K562 (cell line): ENCODE measurements around the gene HLTF. TPM values are rescaled to one million over a fixed set of nuclear protein-coding genes. Genes with fewer than 3 reads are reported as not detected.
A peak's percentile ranks its signal among the peaks of the same experiment; 100 is the strongest.

Experiments
- ASH1L ChIP-seq: fragments of 450-650 bp; IDR thresholded peaks from 2 replicates; pipeline ENCODE4 v1.6.1; 2018; ENCODE audit warnings: borderline replicate concordance, mild to moderate bottlenecking, low read depth; ENCODE audit not compliant: partially characterized antibody
- CXXC5 ChIP-seq: fragments of 250-450 bp; sonication (Bioruptor Pico); IDR thresholded peaks from 2 replicates; pipeline ENCODE4 v1.8.0; 2022; ENCODE audit warnings: inconsistent platforms, mild to moderate bottlenecking, moderate library complexity
- ELF4 ChIP-seq: fragments of 450-650 bp; formaldehyde crosslinking; IDR thresholded peaks from 2 replicates; pipeline ENCODE4 v1.4.0; 2022; ENCODE audit warnings: missing genetic modification characterization
- HNRNPUL1 ChIP-seq: fragments of 200-400 bp; formaldehyde crosslinking; IDR thresholded peaks from 2 replicates; pipeline ENCODE4 v1.6.1; 2017; ENCODE audit warnings: low read length
- MAFK ChIP-seq: IDR thresholded peaks from 2 replicates; pipeline ENCODE4 v1.6.1; 2011; ENCODE audit warnings: low read length, improper control_type of control experiment
- NCOA1 ChIP-seq: fragments of 450-650 bp; IDR thresholded peaks from 2 replicates; pipeline ENCODE4 v1.6.1; 2016; ENCODE audit warnings: low read depth
- SIRT6 ChIP-seq: IDR thresholded peaks from one replicate; pipeline ENCODE4 v1.6.1; 2012; ENCODE audit warnings: low read depth, mild to moderate bottlenecking, control low read depth, inconsistent platforms, low read length, moderate library complexity
- SMARCA5 ChIP-seq: fragments of 450-650 bp; IDR thresholded peaks from 2 replicates; pipeline ENCODE4 v1.6.1; 2016
- SMARCB1 ChIP-seq: IDR thresholded peaks from 2 replicates; pipeline ENCODE4 v1.6.1; 2011; ENCODE audit warnings: improper control_type of control experiment, low read depth; ENCODE audit not compliant: insufficient read length
- SPI1 ChIP-seq: IDR thresholded peaks from 2 replicates; pipeline ENCODE4 v1.6.1; 2011; ENCODE audit warnings: low read depth, low read length, control low read depth, borderline replicate concordance
- USF2 ChIP-seq: sonication (generic); formaldehyde crosslinking; IDR thresholded peaks from 2 replicates; pipeline ENCODE4 v1.5.0; 2020; ENCODE audit warnings: missing genetic modification reagents
- ZNF124 ChIP-seq: sonication (generic); formaldehyde crosslinking; IDR thresholded peaks from 2 replicates; pipeline ENCODE4 v1.8.1; 2022; ENCODE audit warnings: missing genetic modification reagents
- ZNF184 ChIP-seq: sonication (generic); formaldehyde crosslinking; IDR thresholded peaks from 2 replicates; pipeline ENCODE4 v1.5.0; 2020; ENCODE audit warnings: missing genetic modification reagents
- ZNF436 ChIP-seq: fragments of 250-450, 450-650 bp; sonication (Bioruptor Pico); formaldehyde crosslinking; IDR thresholded peaks from 2 replicates; pipeline ENCODE4 v1.7.0; 2020; ENCODE audit warnings: mild to moderate bottlenecking
- ZNF586 ChIP-seq: fragments of 450-650 bp; formaldehyde crosslinking; conservative IDR thresholded peaks from 2 replicates; pipeline ENCODE4 v1.4.0; 2020; ENCODE audit warnings: mild to moderate bottlenecking, moderate library complexity
- ZNF764 ChIP-seq: fragments of 250-450 bp; sonication (Bioruptor Pico); IDR thresholded peaks from 2 replicates; pipeline ENCODE4 v1.4.0; 2020; ENCODE audit warnings: low read depth, mild to moderate bottlenecking, moderate library complexity
- polyA plus RNA-seq, 8 experiments: library from polyadenylated mRNA; depleted of rRNA in 4 of 8; stranded (reverse) in 5 of 8; unstranded in 3 of 8; fragments of >200 nt; fragmentation: Nextera tagmentation in 2 of 8; fragmentation: Illumina TruSeq in 1 of 8; extraction: Ambion mirVana in 2 of 8; extraction: Trizol in 1 of 8; gene quantifications; 2 replicates each; pipeline versions ENCODE4 v1.2.1 to v1.2.3, GENCODE V29; 2011 to 2014; ENCODE audit warnings: inconsistent platforms in 1 of 8, missing spikeins in 1 of 8
- total RNA-seq, 7 experiments: library from RNA; depleted of rRNA in 6 of 7; stranded (reverse); fragments of >200 nt in 6 of 7; fragmentation: Illumina TruSeq in 2 of 7; extraction: Trizol in 2 of 7; gene quantifications; 2 replicates each; pipeline versions ENCODE4 v1.2.1 to v1.2.3, GENCODE V29; 2011 to 2021; ENCODE audit warnings: low replicate concordance in 1 of 7
- TF ChIP-seq, protein P1 (sequence below): fragments of 450-650 bp; IDR thresholded peaks from 2 replicates; pipeline ENCODE4 v1.6.1; 2017; ENCODE audit warnings: mild to moderate bottlenecking, moderate library complexity
- TF ChIP-seq, protein P2 (sequence below): fragments of 450-650 bp; formaldehyde crosslinking; IDR thresholded peaks from 2 replicates; pipeline ENCODE4 v1.4.0; 2020; ENCODE audit warnings: mild to moderate bottlenecking
- TF ChIP-seq, protein P3 (sequence below): fragments of 250-450 bp; sonication (Bioruptor Pico); IDR thresholded peaks from 2 replicates; pipeline ENCODE4 v1.4.0; 2020; ENCODE audit warnings: mild to moderate bottlenecking
- TF ChIP-seq, protein P4 (sequence below), 2 experiments: fragments of 450-650 bp in 1 of 2; sonication (generic) in 1 of 2; formaldehyde crosslinking in 1 of 2; IDR thresholded peaks in 1 of 2; conservative IDR thresholded peaks in 1 of 2; 2 replicates each; pipeline versions ENCODE4 v1.6.1 to v1.8.1; 2016 to 2023; ENCODE audit warnings: mild to moderate bottlenecking in 2 of 2, moderate library complexity in 2 of 2, inconsistent platforms in 1 of 2, missing genetic modification reagents in 1 of 2
- TF ChIP-seq, protein P5 (sequence below): fragments of 250-450 bp; sonication (Bioruptor Pico); IDR thresholded peaks from 2 replicates; pipeline ENCODE4 v1.8.0; 2022; ENCODE audit warnings: moderate library complexity, mild to moderate bottlenecking, inconsistent platforms

HLTF gene
- total and polyA plus RNA-seq, 9 of the 15 experiments (the other 6 are each of a cell fraction or from before 2014, with no cell fraction given): 35.1 to 82.4 (median 50.4) TPM

- TF ChIP-seq, protein P1, sequence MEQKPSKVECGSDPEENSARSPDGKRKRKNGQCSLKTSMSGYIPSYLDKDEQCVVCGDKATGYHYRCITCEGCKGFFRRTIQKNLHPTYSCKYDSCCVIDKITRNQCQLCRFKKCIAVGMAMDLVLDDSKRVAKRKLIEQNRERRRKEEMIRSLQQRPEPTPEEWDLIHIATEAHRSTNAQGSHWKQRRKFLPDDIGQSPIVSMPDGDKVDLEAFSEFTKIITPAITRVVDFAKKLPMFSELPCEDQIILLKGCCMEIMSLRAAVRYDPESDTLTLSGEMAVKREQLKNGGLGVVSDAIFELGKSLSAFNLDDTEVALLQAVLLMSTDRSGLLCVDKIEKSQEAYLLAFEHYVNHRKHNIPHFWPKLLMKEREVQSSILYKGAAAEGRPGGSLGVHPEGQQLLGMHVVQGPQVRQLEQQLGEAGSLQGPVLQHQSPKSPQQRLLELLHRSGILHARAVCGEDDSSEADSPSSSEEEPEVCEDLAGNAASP: no peak
- TF ChIP-seq USF2 (CRISPR knock-in tag): peak; percentile 90
- no peak for TF ChIP-seq ZNF586 (CRISPR knock-in tag)
- TF ChIP-seq SIRT6: no peak
- no peak for TF ChIP-seq SMARCB1
- TF ChIP-seq ZNF436: no peak
- no peak for TF ChIP-seq MAFK
- no peak for TF ChIP-seq SMARCA5
- TF ChIP-seq, protein P2, sequence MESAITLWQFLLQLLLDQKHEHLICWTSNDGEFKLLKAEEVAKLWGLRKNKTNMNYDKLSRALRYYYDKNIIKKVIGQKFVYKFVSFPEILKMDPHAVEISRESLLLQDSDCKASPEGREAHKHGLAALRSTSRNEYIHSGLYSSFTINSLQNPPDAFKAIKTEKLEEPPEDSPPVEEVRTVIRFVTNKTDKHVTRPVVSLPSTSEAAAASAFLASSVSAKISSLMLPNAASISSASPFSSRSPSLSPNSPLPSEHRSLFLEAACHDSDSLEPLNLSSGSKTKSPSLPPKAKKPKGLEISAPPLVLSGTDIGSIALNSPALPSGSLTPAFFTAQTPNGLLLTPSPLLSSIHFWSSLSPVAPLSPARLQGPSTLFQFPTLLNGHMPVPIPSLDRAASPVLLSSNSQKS (CRISPR knock-in tag): no peak
- no peak for TF ChIP-seq ZNF184
- TF ChIP-seq ELF4: no peak
- TF ChIP-seq HNRNPUL1: no peak
- TF ChIP-seq NCOA1: no peak
- TF ChIP-seq ZNF764: no peak
- TF ChIP-seq, protein P3, sequence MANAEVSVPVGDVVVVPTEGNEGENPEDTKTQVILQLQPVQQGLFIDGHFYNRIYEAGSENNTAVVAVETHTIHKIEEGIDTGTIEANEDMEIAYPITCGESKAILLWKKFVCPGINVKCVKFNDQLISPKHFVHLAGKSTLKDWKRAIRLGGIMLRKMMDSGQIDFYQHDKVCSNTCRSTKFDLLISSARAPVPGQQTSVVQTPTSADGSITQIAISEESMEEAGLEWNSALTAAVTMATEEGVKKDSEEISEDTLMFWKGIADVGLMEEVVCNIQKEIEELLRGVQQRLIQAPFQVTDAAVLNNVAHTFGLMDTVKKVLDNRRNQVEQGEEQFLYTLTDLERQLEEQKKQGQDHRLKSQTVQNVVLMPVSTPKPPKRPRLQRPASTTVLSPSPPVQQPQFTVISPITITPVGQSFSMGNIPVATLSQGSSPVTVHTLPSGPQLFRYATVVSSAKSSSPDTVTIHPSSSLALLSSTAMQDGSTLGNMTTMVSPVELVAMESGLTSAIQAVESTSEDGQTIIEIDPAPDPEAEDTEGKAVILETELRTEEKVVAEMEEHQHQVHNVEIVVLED: peak; percentile 81
- no peak for TF ChIP-seq SPI1
- no peak for TF ChIP-seq ZNF124 (CRISPR knock-in tag)
- TF ChIP-seq, protein P4, sequence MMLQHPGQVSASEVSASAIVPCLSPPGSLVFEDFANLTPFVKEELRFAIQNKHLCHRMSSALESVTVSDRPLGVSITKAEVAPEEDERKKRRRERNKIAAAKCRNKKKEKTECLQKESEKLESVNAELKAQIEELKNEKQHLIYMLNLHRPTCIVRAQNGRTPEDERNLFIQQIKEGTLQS (IDR thresholded peaks at IDR 0.05): peak; percentile 31; the same call in 1 of the 2 replicates
- TF ChIP-seq, protein P4 (CRISPR knock-in tag; conservative IDR thresholded peaks at IDR 0.05): no peak
- TF ChIP-seq, protein P5, sequence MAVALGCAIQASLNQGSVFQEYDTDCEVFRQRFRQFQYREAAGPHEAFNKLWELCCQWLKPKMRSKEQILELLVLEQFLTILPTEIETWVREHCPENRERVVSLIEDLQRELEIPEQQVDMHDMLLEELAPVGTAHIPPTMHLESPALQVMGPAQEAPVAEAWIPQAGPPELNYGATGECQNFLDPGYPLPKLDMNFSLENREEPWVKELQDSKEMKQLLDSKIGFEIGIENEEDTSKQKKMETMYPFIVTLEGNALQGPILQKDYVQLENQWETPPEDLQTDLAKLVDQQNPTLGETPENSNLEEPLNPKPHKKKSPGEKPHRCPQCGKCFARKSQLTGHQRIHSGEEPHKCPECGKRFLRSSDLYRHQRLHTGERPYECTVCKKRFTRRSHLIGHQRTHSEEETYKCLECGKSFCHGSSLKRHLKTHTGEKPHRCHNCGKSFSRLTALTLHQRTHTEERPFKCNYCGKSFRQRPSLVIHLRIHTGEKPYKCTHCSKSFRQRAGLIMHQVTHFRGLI: no peak
- peak; percentile 95 for TF ChIP-seq CXXC5 (CRISPR knock-in tag)
- no peak for TF ChIP-seq ASH1L
Measured at GRCh38 chr3:148991219-148992026, 94.9 kb downstream of the HLTF start, which contains the start of gene GYG1 (continued).
